HAP-1 (cell line): ENCODE measurements around the gene ME3.

Source experiments
- DNase-seq, 2 experiments: peaks; one replicate each; pipeline ENCODE4 v3.0.0-alpha.2; 2016 to 2020; ENCODE audit warnings: low spot score in 2 of 2
- H3K27me3 ChIP-seq: fragments of 250-450 bp; sonication (Bioruptor Pico); 2 replicates; pipeline ENCODE4 v1.5.1; 2020; ENCODE audit warnings: low read depth, mild to moderate bottlenecking, moderate library complexity
- H3K36me3 ChIP-seq: fragments of 250-450 bp; sonication (Bioruptor Pico); replicated peaks from 2 replicates; pipeline ENCODE4 v1.5.1; 2020; ENCODE audit warnings: mild to moderate bottlenecking
- H3K4me1 ChIP-seq: fragments of 250-450 bp; sonication (Bioruptor Pico); 2 replicates; pipeline ENCODE4 v1.5.1; 2020; ENCODE audit warnings: mild to moderate bottlenecking
- H3K4me3 ChIP-seq: fragments of 250-450 bp; sonication (Bioruptor Pico); 2 replicates; pipeline ENCODE4 v1.5.1; 2020; ENCODE audit warnings: mild to moderate bottlenecking, moderate library complexity
- H3K9me3 ChIP-seq: fragments of 250-450 bp; sonication (Bioruptor Pico); 2 replicates; pipeline ENCODE4 v1.5.1; 2020; ENCODE audit warnings: mild to moderate bottlenecking, moderate library complexity
- in situ Hi-C: fragments of 300-500 bp; cut with MboI; formaldehyde crosslinking; loops from 3 replicates; pipeline ENCODE4 v1.14.3; 2020; ENCODE audit warnings: low sequenced_read_pairs, inconsistent platforms, mixed read lengths

Gene ME3

DNA sequence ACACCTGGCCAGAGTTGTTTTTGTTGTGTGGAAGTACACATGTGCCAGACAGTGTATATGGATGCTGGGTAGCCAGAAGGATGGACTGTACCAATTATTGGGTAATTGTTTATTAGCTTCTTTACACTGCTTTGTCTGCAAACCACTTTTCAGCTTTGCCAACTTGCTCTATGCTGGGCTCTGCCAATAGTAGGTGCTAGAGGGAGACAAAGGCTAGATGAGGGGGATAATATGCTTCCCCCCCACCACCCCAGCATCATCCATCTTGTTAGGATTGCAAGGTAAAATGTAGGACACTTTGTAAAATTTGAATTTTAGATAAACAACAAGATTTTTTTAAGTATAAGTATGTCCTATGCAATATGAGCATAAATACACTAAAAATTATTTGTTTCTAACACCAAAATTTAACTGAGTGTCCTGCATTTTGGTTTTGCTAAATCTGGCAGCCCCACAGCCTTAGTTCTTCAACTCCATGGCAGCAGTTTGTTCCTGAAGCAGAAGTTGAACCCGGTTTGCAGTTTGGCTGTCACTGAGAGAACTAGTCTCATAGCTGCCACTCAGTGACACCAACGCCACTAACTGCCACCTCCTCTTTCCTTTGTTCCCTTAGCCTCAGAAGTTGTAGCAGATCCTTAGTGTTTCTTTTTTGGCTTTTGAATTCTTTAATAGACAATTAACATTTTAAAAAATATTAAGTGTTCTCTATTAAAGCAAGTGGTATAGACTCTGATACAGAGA, 219.0 kb downstream of the ME3 start:
- Histone ChIP-seq H3K9me3 (no peaks in the 10 kb centered on the region), H3K27me3 (no peaks in the 10 kb centered on the region), H3K36me3 (no peaks in the 10 kb centered on the region), H3K4me1 (no peaks in the 10 kb centered on the region), H3K4me3 (no peak overlapping the region)
- in situ Hi-C loops, result no loop called here
- DNase-seq, result no peak

DNA sequence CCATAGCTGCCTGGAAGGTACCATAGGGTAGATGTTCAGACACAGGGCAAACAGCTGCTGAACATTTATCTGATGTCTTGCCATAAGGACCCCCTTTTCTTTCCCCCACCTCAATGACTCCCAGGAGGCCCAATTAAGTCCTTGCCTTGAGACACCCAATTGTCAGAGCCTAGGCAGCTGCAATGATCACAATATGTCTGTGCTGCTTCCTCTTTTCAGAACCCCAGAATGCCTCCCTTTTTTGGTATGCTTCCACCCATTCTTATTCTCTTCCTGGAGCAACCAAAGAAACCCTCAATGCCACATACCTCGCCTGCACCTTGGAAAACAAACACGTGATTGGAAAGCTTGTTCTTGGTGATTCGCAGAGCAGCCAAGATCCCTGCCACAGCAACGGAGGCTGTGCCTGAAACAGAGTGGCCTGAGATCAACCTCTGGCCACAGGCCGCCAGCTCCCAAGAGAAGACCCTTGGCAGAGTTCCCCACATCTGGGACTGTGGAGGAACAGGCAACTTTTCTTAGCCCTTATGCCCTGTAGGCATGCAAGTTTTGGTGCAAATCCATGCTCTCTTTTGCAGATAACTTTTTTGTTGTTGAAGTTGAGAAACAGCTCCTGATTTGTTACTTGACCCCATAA, 222.3 kb downstream of the ME3 start:
- Histone ChIP-seq H3K36me3 (no peaks in the 10 kb centered on the region), H3K4me3 (no peak overlapping the region), H3K27me3 (no peaks in the 10 kb centered on the region), H3K4me1 (no peaks in the 10 kb centered on the region), H3K9me3 (no peaks in the 10 kb centered on the region)
- in situ Hi-C loops, result no loop called here
- no peak for DNase-seq

DNA sequence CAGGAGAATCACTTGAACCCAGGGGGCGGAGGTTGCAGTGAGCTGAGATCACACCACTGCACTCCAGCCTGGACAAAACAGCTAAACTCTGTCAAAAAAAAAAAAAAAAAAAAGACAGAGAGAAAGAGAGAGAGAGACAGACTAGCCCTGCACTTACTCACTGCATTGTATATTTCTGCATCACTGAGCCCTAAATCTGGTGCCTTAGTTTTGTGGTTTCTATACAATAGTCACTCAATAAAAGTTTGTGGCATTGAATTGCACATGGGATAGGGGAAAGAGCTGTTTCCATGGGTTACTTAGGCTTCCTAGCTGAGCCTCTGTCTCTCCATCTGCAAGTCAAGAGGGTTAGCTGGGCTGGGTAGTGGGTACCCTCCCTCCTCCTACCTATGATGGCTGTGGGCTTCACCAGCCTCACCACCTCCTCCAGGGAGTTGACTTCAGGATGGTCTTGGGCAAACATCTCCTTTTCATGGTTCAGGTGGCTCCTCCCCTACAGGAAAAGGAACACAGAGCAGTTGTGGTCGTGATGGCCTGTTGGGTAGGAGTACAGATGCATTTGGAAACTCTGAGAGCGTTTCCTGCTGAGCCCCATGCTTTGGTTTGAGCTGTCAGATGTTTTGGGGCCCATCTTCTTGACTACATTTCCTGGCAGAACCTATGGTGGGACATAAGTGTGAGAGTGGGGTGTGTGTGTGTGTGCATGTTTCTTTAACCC, 224.5 kb downstream of the ME3 start:
- DNase-seq, result no peak
- H3K4me1 ChIP-seq, result no peaks in the 10 kb centered on the region
- H3K27me3 ChIP-seq, result no peaks in the 10 kb centered on the region
- in situ Hi-C loops, result no loop called here
- no peaks in the 10 kb centered on the region for H3K9me3 ChIP-seq
- no peaks in the 10 kb centered on the region for H3K36me3 ChIP-seq
- no peak overlapping the region for H3K4me3 ChIP-seq

DNA sequence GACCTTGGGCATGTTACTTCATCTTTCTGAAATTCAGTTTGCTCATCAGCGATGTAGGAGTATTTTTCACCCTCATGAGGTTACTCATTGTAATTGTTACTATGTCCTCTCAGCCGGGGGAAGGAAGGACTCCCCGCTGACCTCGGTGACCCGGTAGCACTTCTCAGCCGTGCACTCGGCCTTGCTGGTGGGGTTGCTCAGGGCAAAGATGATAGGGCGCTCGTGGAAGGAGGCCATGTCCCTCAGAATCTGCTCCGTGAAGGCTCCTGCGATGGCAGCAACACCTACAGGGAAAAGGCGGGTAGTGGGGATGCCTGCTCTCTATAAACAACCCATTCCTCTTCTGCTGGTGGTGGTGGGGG, 225.5 kb downstream of the ME3 start:
- H3K9me3 ChIP-seq, result no peaks in the 10 kb centered on the region
- no peaks in the 10 kb centered on the region for H3K27me3 ChIP-seq
- DNase-seq, result no peak
- in situ Hi-C loops, result no loop called here
- H3K4me3 ChIP-seq, result no peak overlapping the region
- no peaks in the 10 kb centered on the region for H3K36me3 ChIP-seq
- no peaks in the 10 kb centered on the region for H3K4me1 ChIP-seq

DNA sequence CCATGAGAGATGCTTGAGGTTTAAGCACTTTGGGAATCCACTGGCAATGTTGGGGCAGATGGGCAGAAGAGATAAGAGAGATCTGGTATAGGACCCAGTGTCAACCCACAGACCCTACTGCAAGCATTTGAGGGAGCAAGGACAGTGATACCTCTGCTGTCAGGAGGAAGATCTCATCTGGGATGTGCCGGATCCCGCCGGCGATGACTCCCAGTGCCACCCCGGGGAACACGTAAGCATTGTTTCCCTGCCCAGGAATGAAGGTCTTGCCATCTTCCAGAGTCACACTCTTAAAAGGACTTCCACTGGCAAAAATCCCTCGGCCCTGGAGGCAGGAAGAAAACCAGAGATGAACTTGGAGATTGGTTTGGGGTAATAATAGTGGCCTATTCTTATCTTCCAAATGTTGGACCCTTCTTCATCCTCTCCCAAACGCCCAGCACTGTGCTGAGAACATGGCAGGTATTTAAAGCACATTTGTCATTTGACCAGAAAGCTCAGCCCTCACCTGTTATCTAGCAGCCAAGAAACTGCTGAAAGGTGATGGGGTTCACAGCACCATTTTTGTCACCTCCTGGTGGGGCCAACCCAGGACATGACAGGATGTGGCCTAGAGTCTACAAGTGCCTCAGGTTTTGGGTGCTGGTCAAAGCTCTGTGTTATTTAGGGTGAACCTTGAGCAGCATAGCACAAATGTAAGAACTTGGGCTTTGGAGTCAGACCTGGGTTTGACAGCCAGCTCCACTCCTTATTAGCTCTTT, 226.1 kb downstream of the ME3 start:
- DNase-seq, result no peak
- in situ Hi-C loops, result no loop called here
- H3K9me3 ChIP-seq, result no peaks in the 10 kb centered on the region
- no peaks in the 10 kb centered on the region for H3K36me3 ChIP-seq
- H3K4me3 ChIP-seq, result no peak overlapping the region
- H3K27me3 ChIP-seq, result no peaks in the 10 kb centered on the region
- H3K4me1 ChIP-seq, result no peaks in the 10 kb centered on the region

DNA sequence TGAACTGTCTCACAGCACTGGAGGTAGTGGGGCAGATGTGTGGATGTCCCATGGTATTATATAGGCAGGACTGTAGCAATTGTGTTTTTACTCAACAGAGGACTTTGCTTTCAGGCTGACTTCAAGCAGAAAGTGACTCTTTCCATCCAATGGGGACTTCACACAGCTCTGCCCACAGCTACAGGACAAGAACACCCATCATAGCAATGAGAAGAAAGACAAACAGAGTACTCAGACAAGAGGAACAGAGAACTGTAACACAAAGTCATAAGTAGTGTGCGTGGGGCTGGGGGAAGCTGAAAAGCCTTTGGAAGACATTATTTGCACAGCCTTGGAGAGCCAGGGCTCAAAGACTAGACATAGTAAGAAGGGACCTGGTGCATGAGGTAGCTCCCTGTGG, 227.4 kb downstream of the ME3 start:
- Histone ChIP-seq H3K4me3 (no peak overlapping the region), H3K27me3 (no peaks in the 10 kb centered on the region), H3K4me1 (no peaks in the 10 kb centered on the region), H3K36me3 (no peaks in the 10 kb centered on the region), H3K9me3 (no peaks in the 10 kb centered on the region)
- no peak for DNase-seq
- in situ Hi-C loops, result no loop called here

DNA sequence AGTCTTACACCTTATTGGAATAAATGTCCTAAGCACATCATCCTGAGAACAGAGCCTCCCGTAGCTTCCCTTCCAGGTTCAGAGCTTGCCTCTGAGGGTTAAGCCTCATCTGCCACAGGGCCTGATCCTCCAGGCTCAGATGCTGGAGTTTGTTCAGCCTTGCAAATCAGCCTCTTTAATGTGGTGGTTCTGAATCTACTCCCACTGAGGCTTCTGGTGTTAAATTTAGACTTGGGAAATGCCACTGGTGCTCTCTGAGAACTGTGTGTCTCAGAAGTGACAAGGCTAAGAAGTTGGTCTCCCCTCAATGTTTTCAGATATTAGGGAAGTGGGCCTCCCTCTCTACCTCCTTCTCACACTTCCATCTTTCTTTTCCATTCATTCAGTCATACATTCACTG, 229.0 kb downstream of the ME3 start:
- no peak overlapping the region for H3K4me3 ChIP-seq
- no peaks in the 10 kb centered on the region for H3K27me3 ChIP-seq
- in situ Hi-C loops, result no loop called here
- H3K4me1 ChIP-seq, result no peaks in the 10 kb centered on the region
- H3K36me3 ChIP-seq, result no peaks in the 10 kb centered on the region
- H3K9me3 ChIP-seq, result no peaks in the 10 kb centered on the region
- no peak for DNase-seq

DNA sequence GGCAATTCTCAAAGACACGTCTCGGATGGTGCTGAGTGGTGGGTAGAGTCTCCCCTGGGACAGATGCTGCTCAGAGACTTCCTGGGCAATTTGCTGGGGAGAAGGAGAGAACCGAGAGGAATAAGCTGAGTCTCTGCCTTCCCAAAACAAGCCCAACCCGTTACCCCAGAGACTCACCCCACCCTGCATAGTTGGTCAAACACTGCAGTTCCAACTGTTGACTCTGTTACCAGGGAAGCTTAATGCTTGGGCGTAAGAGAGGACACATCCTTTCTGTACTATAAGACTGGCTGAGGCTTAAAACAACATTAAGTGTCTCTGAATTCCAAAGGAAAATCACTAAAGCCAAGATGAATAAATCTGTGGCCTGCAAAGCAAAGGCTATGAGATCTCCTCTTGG, 229.6 kb downstream of the ME3 start:
- no peaks in the 10 kb centered on the region for H3K27me3 ChIP-seq
- H3K4me1 ChIP-seq, result no peaks in the 10 kb centered on the region
- H3K9me3 ChIP-seq, result no peaks in the 10 kb centered on the region
- in situ Hi-C loops, result no loop called here
- no peak for DNase-seq
- no peaks in the 10 kb centered on the region for H3K36me3 ChIP-seq
- no peak overlapping the region for H3K4me3 ChIP-seq

DNA sequence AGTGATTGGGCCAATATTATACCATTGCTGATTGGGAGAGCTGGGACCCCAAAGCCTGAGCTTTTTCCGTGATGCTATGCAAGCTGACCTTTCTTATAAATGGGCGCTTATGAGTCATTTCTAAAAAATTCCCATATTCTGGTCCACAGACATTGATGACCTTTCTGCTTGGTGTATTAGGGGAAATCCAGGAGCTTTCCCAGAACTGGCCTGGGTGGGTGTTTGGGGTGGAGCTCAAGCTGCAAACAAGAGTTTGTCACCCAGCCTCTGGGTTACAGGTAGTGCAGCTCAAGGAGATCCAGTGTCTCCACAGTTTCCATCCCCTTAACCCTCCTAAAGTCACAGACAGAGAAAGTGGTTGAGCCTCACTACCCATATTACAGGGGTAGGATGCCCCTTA, 230.0 kb downstream of the ME3 start:
- no peaks in the 10 kb centered on the region for H3K27me3 ChIP-seq
- in situ Hi-C loops, result no loop called here
- H3K9me3 ChIP-seq, result no peaks in the 10 kb centered on the region
- no peak overlapping the region for H3K4me3 ChIP-seq
- DNase-seq, result no peak
- H3K36me3 ChIP-seq, result no peaks in the 10 kb centered on the region
- no peaks in the 10 kb centered on the region for H3K4me1 ChIP-seq

DNA sequence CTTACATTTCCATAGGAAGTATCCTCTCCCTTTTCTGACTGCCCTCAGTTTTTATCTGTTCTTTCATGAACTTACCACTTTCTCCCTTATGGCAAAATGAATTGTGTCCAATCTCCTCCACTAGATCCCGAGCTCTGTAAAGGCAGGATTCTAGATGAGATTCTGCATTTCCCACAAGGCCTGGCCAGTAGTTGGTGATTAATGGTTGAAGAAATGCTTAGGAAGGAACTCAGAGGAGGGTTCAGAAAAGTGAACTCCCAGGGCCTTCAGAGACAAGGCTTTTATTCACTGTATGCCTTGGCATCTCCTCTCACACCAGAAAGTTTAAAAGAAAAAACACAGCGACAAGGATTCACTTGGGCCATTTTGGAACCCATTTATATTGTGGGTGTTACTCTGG, 231.6 kb downstream of the ME3 start:
- H3K9me3 ChIP-seq, result no peaks in the 10 kb centered on the region
- in situ Hi-C loops, result no loop called here
- H3K27me3 ChIP-seq, result no peaks in the 10 kb centered on the region
- no peaks in the 10 kb centered on the region for H3K4me1 ChIP-seq
- H3K36me3 ChIP-seq, result no peaks in the 10 kb centered on the region
- DNase-seq, result no peak
- H3K4me3 ChIP-seq, result no peak overlapping the region

DNA sequence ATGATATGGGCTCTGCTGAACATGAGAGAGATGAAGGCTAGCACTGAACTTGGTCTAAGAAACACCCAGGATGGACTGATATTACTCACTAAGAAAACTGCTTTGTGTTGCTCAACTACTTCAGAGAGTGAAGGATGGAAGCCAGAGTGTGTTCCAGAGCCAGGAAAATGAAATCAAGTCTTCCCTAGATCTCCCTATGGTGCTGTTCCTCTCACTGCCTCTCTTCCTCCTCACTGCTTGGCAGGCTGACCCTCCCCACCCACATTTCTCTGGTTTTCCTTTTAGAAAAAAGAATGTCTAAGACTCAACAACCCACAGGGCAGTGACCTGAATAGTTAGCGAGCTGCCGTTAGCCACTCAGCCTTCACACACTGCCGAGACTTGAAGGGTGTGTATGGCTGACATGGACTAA, 232.1 kb downstream of the ME3 start:
- H3K36me3 ChIP-seq, result no peaks in the 10 kb centered on the region
- DNase-seq, result no peak
- H3K9me3 ChIP-seq, result no peaks in the 10 kb centered on the region
- H3K4me3 ChIP-seq, result no peak overlapping the region
- no peaks in the 10 kb centered on the region for H3K4me1 ChIP-seq
- in situ Hi-C loops, result no loop called here
- H3K27me3 ChIP-seq, result no peaks in the 10 kb centered on the region

DNA sequence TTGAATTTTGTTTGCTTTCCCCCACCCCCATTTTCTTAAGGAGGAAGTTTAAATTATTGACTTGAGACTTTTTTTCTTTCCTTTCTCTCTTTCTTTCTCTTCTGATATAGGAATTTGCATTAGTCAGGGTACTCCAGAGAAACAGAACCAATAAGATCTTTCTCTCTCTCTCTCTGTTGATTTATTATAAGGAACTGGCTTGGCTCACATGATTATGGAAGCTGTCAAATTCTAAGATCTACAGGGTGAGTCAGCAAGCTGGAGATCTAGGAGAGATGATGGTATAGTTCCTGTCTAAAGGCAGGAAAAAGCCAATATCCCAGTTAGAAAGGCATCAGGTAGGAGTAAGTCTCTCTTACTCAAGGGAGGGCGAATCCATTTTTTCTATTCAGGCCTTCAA, 233.7 kb downstream of the ME3 start:
- Histone ChIP-seq H3K4me1 (no peaks in the 10 kb centered on the region), H3K36me3 (no peaks in the 10 kb centered on the region), H3K4me3 (no peak overlapping the region), H3K9me3 (no peaks in the 10 kb centered on the region), H3K27me3 (no peaks in the 10 kb centered on the region)
- no peak for DNase-seq
- in situ Hi-C loops, result no loop called here

DNA sequence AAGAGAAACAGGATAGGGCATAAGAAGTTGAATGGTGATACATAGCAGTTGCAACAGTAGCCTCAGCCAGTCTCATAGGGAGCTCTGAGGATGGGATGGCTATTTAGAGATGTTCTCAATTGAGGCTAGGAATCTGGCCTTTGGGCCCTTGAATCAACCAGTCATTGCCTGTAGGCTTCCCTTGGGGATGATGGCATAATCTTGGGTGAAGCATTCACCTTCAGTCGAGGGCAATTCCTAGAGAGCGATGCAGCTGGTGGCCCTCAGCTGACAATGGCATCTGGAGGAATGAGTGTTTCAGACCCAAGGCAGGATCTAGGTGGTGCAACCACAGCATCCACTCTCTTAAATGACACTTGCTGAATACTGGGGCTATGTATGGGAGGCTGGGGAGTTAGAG, 236.7 kb downstream of the ME3 start:
- no peaks in the 10 kb centered on the region for H3K27me3 ChIP-seq
- in situ Hi-C loops, result no loop called here
- H3K4me3 ChIP-seq, result no peak overlapping the region
- H3K36me3 ChIP-seq, result no peaks in the 10 kb centered on the region
- H3K4me1 ChIP-seq, result no peaks in the 10 kb centered on the region
- DNase-seq, result no peak
- H3K9me3 ChIP-seq, result no peaks in the 10 kb centered on the region
